Measurements from ENCODE around the gene MYT1. TPM values are rescaled to one million over a fixed set of nuclear protein-coding genes. Genes with fewer than 3 reads are reported as not detected.

MYT1 gene
- polyA plus RNA-seq, 1 donor from 2014 or later, result 35.8 TPM

- no peaks in the 10 kb centered on the region for H4K20me1 ChIP-seq (ENCODE audit: insufficient read depth)
- H3K4me3 ChIP-seq (ENCODE audit: low read length), result no peak overlapping the region
- H3K9me2 ChIP-seq (ENCODE audit: insufficient read depth, low read length), result no peaks in the 10 kb centered on the region
- H3K27me3 ChIP-seq (ENCODE audit: insufficient read depth, low read depth, low read length), result no peaks in the 10 kb centered on the region
- TF ChIP-seq MXI1 (conservative IDR thresholded peaks at IDR 0.05; ENCODE audit: poor library complexity, severe bottlenecking) (no peak), EZH2 (IDR thresholded peaks at IDR 0.05; ENCODE audit: borderline replicate concordance, insufficient read depth, low read length, poor library complexity, severe bottlenecking) (no peak), CTCF (IDR thresholded peaks at IDR 0.05; ENCODE audit: poor library complexity, severe bottlenecking) (no peak), POLR2AphosphoS5 (IDR thresholded peaks at IDR 0.05) (no peak), EP300 (conservative IDR thresholded peaks at IDR 0.05; ENCODE audit: poor library complexity, severe bottlenecking) (no peak), TAF1 (IDR thresholded peaks at IDR 0.05; ENCODE audit: low read depth) (no peak), RAD21 (conservative IDR thresholded peaks at IDR 0.05) (no peak), REST (IDR thresholded peaks at IDR 0.05; ENCODE audit: borderline replicate concordance) (no peak), SMC3 (conservative IDR thresholded peaks at IDR 0.05; ENCODE audit: poor library complexity) (no peak)
- peaks cover 3% of the 10 kb centered on the region for H3K79me2 ChIP-seq (replicated peaks; ENCODE audit: insufficient read depth, low read length)
- H3K4me2 ChIP-seq (ENCODE audit: low read length), result no peak overlapping the region
- no peaks in the 10 kb centered on the region for H3K9me3 ChIP-seq (ENCODE audit: low read length)
- H2AFZ ChIP-seq (ENCODE audit: low read depth, low read length), result no peak overlapping the region
- no peak overlapping the region for H3K27ac ChIP-seq (ENCODE audit: low read length)
- H3F3A ChIP-seq (ENCODE audit: insufficient read depth, low read length, poor library complexity, severe bottlenecking), result peaks cover 3% of the 10 kb centered on the region
- no peak overlapping the region for H3K9ac ChIP-seq (ENCODE audit: low read length)
- H3K36me3 ChIP-seq (ENCODE audit: insufficient read depth, low read length), result peaks cover 4% of the 10 kb centered on the region
These were observed 36.5 kb downstream of the MYT1 start for GRCh38 chr20:64200740-64201139.

GRCh38 chr20:64201653-64202052, 37.4 kb downstream of the MYT1 start:
- Histone ChIP-seq H3K4me3 (ENCODE audit: low read length) (no peak overlapping the region), H3K9ac (ENCODE audit: low read length) (no peak overlapping the region), H3K79me2 (replicated peaks; ENCODE audit: insufficient read depth, low read length) (peaks cover 3% of the 10 kb centered on the region), H3K27me3 (ENCODE audit: insufficient read depth, low read depth, low read length) (no peaks in the 10 kb centered on the region), H4K20me1 (ENCODE audit: insufficient read depth) (no peaks in the 10 kb centered on the region), H2AFZ (ENCODE audit: low read depth, low read length) (no peak overlapping the region), H3F3A (ENCODE audit: insufficient read depth, low read length, poor library complexity, severe bottlenecking) (peaks cover 3% of the 10 kb centered on the region), H3K27ac (ENCODE audit: low read length) (no peak overlapping the region), H3K36me3 (ENCODE audit: insufficient read depth, low read length) (peaks cover 4% of the 10 kb centered on the region), H3K9me3 (ENCODE audit: low read length) (no peaks in the 10 kb centered on the region), H3K4me2 (ENCODE audit: low read length) (no peak overlapping the region), H3K9me2 (ENCODE audit: insufficient read depth, low read length) (no peaks in the 10 kb centered on the region)
- TF ChIP-seq EP300 (conservative IDR thresholded peaks at IDR 0.05; ENCODE audit: poor library complexity, severe bottlenecking) (no peak), SMC3 (conservative IDR thresholded peaks at IDR 0.05; ENCODE audit: poor library complexity) (no peak), TAF1 (IDR thresholded peaks at IDR 0.05; ENCODE audit: low read depth) (no peak), REST (IDR thresholded peaks at IDR 0.05; ENCODE audit: borderline replicate concordance) (no peak), POLR2AphosphoS5 (IDR thresholded peaks at IDR 0.05) (no peak), EZH2 (IDR thresholded peaks at IDR 0.05; ENCODE audit: borderline replicate concordance, insufficient read depth, low read length, poor library complexity, severe bottlenecking) (no peak), MXI1 (conservative IDR thresholded peaks at IDR 0.05; ENCODE audit: poor library complexity, severe bottlenecking) (no peak), RAD21 (conservative IDR thresholded peaks at IDR 0.05) (no peak), CTCF (IDR thresholded peaks at IDR 0.05; ENCODE audit: poor library complexity, severe bottlenecking) (no peak)

All from neural cell (in vitro differentiated cells).